ENCODE measurements around the gene SLC26A5. TPM values are rescaled to one million over a fixed set of nuclear protein-coding genes. Genes with fewer than 3 reads are reported as not detected.
"Not testable (repeated sequence)": the region's sequence is repeated elsewhere in the genome, so short reads cannot be mapped to it uniquely, and the experiment has no call there.

SLC26A5 gene
- total and polyA plus RNA-seq, 2 donors (not counting 1 experiment from before 2014, with no cell fraction given), result not detected

DNA sequence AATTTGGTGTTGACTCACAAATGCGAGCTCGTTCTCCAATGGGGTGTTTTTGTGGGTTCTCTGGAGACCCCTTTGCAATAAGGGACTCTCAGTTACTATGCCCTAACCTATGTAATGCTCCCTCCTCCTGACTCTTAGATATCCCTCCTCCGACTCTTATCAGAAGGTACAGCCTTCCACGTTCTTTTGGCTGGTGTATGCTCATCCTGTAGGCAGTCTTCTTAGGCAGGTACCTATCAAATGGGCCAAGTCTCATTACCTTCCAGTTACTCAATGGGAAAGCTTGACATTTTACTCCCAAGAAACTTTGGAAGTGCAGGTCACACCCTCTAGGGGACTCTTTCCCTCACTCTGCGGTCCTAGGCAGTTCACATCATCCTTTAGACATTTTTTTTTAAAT is 32.6 kb downstream of the SLC26A5 start:
- Histone ChIP-seq H3K4me3 (ENCODE audit: control extremely low read depth in 1 of 5, extremely low read depth in 1 of 5, insufficient read depth in 1 of 5, low read depth in 2 of 5, low read length in 4 of 5) (no peak overlapping the region), H3K27ac (ENCODE audit: low read length in 2 of 2) (no peak overlapping the region), H3K36me3 (replicated peaks in 1 of 2; ENCODE audit: control extremely low read depth in 1 of 2, control insufficient read depth in 1 of 2, extremely low read depth in 1 of 2, insufficient read depth in 2 of 2, low read length in 1 of 2) (no peaks in the 10 kb centered on the region), H3K4me1 (ENCODE audit: control insufficient read depth in 2 of 2, insufficient read depth in 2 of 2, low read length in 2 of 2) (no peaks in the 10 kb centered on the region), H3K9me3 (ENCODE audit: control extremely low read depth in 1 of 3, control insufficient read depth in 2 of 3, insufficient read depth in 1 of 3, low read length in 2 of 3) (no peaks in the 10 kb centered on the region), H4K20me1 (ENCODE audit: control insufficient read depth, insufficient read depth, low read length, poor library complexity, severe bottlenecking) (no peaks in the 10 kb centered on the region), H3K9ac (ENCODE audit: low read length) (no peak overlapping the region), H2AFZ (ENCODE audit: insufficient read depth, low read depth, low read length, poor library complexity, severe bottlenecking) (no peak overlapping the region), H3K4me2 (replicated peaks; ENCODE audit: low read depth, low read length, poor library complexity, severe bottlenecking) (no peak overlapping the region), H3K27me3 (replicated peaks in 1 of 4; ENCODE audit: control extremely low read depth in 1 of 4, control insufficient read depth in 3 of 4, insufficient read depth in 4 of 4, low read length in 3 of 4) (peaks cover 0 to 3% (median 0%) of the 10 kb centered on the region in 4 experiments), H3K79me2 (ENCODE audit: control insufficient read depth, insufficient read depth, low read length) (no peaks in the 10 kb centered on the region)
- ChIA-PET POLR2A (no interaction called here), CTCF (no interaction called here)
- no peak for TF ChIP-seq EZH2 (IDR thresholded peaks at IDR 0.05; ENCODE audit: borderline replicate concordance, insufficient read depth, low read depth, low read length, poor library complexity, severe bottlenecking)
- TF ChIP-seq, protein P1, sequence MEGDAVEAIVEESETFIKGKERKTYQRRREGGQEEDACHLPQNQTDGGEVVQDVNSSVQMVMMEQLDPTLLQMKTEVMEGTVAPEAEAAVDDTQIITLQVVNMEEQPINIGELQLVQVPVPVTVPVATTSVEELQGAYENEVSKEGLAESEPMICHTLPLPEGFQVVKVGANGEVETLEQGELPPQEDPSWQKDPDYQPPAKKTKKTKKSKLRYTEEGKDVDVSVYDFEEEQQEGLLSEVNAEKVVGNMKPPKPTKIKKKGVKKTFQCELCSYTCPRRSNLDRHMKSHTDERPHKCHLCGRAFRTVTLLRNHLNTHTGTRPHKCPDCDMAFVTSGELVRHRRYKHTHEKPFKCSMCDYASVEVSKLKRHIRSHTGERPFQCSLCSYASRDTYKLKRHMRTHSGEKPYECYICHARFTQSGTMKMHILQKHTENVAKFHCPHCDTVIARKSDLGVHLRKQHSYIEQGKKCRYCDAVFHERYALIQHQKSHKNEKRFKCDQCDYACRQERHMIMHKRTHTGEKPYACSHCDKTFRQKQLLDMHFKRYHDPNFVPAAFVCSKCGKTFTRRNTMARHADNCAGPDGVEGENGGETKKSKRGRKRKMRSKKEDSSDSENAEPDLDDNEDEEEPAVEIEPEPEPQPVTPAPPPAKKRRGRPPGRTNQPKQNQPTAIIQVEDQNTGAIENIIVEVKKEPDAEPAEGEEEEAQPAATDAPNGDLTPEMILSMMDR (IDR thresholded peaks at IDR 0.05), result no peak
- Mint-ChIP-seq H3K27ac (no peak overlapping the region), H3K9me3 (ENCODE audit: insufficient read depth) (no peaks in the 10 kb centered on the region), H3K4me3 (no peak overlapping the region), H3K4me1 (no peaks in the 10 kb centered on the region), H3K27me3 (peaks cover 47% of the 10 kb centered on the region)
- WGBS (ENCODE audit: insufficient coverage), result 83% methylated on average over 2 of the region's 5 CpGs
- intact Hi-C loops (cut with micrococcal nuclease), result no loop called here
- DNase-seq, result no peak
- no peak for ATAC-seq (ENCODE audit: low read depth)

DNA sequence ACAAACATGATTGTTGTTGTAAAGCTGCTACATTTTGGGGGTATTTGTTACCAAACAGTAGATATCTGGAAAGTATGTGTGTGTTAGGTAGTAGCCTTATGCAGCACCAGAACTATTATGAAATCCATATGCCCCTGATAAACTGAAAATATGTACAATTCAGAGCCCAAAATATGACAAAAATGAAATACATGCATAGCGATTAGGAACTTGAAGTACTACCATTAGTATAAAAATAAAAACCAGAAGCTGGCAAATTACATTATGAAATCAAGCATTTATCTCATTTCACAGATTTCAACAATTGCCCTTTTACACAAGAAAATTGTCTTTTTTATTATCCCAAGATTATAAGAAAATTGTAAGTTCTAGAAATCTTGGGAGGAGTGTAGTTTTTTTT is 33.9 kb downstream of the SLC26A5 start:
- no peaks in the 10 kb centered on the region for H3K27me3 ChIP-seq (replicated peaks in 1 of 4; ENCODE audit: control extremely low read depth in 1 of 4, control insufficient read depth in 3 of 4, insufficient read depth in 4 of 4, low read length in 3 of 4)
- no peaks in the 10 kb centered on the region for H3K36me3 ChIP-seq (replicated peaks in 1 of 2; ENCODE audit: control extremely low read depth in 1 of 2, control insufficient read depth in 1 of 2, extremely low read depth in 1 of 2, insufficient read depth in 2 of 2, low read length in 1 of 2)
- WGBS (ENCODE audit: insufficient coverage), result no CpG with 5 or more reads among the region's 1 CpG
- Mint-ChIP-seq H3K4me1 (no peaks in the 10 kb centered on the region), H3K4me3 (no peak overlapping the region), H3K9me3 (ENCODE audit: insufficient read depth) (no peaks in the 10 kb centered on the region), H3K27me3 (peaks cover 44% of the 10 kb centered on the region), H3K27ac (no peak overlapping the region)
- no peak overlapping the region for H3K27ac ChIP-seq (ENCODE audit: low read length in 2 of 2)
- intact Hi-C loops (cut with micrococcal nuclease), result no loop called here
- no peak overlapping the region for H3K9ac ChIP-seq (ENCODE audit: low read length)
- H2AFZ ChIP-seq (ENCODE audit: insufficient read depth, low read depth, low read length, poor library complexity, severe bottlenecking), result no peak overlapping the region
- no peaks in the 10 kb centered on the region for H4K20me1 ChIP-seq (ENCODE audit: control insufficient read depth, insufficient read depth, low read length, poor library complexity, severe bottlenecking)
- CTCF ChIA-PET, result no interaction called here
- no peak overlapping the region for H3K4me2 ChIP-seq (replicated peaks; ENCODE audit: low read depth, low read length, poor library complexity, severe bottlenecking)
- ATAC-seq (ENCODE audit: low read depth) (no peak), DNase-seq (no peak)
- H3K4me1 ChIP-seq (ENCODE audit: control insufficient read depth in 2 of 2, insufficient read depth in 2 of 2, low read length in 2 of 2), result no peaks in the 10 kb centered on the region
- no peak for TF ChIP-seq EZH2 (IDR thresholded peaks at IDR 0.05; ENCODE audit: borderline replicate concordance, insufficient read depth, low read depth, low read length, poor library complexity, severe bottlenecking)
- no peaks in the 10 kb centered on the region for H3K79me2 ChIP-seq (ENCODE audit: control insufficient read depth, insufficient read depth, low read length)
- POLR2A ChIA-PET, result no interaction called here
- H3K9me3 ChIP-seq (ENCODE audit: control extremely low read depth in 1 of 3, control insufficient read depth in 2 of 3, insufficient read depth in 1 of 3, low read length in 2 of 3), result no peaks in the 10 kb centered on the region
- H3K4me3 ChIP-seq (ENCODE audit: control extremely low read depth in 1 of 5, extremely low read depth in 1 of 5, insufficient read depth in 1 of 5, low read depth in 2 of 5, low read length in 4 of 5), result no peak overlapping the region

DNA sequence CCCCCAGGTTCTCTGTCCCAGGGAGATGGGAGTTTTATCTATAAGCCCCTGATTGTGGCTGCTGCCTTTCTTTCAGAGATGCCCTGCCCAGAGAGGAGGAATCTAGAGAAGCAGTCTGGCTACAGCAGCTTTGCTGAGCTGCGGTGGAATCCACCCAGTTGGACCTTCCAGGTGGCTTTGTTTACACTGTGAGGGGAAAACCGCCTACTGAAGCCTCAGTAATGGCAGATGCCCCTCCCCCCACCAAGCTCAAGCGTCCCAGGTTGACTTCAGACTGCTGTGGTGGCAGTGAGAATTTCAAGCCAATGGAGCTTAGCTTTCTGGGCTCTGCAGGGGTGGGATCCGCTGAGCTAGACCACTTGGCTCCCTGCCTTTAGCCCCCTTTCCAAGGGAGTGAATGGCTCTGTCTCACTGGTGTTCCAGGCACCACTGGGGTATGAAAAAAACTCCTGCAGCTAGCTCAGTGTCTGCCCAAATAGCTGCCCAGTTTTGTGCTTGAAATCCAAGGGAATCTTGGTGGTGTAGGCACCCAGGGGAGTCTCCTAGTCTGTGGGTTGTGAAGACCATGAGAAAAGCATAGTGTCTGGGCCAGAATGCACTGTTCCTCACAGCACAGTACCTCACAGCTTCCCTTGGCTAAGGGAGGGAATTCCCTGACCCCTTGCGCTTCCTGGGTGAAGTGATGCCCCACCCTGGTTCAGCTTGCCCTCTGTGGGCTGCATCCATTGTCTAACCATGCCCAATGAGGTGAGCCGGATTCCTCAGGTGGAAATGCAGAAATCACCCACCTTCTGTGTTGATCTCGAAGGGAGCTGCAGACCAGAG is 40.0 kb downstream of the SLC26A5 start:
- H3K27ac ChIP-seq (ENCODE audit: low read length in 2 of 2); H3K36me3 ChIP-seq (replicated peaks in 1 of 2; ENCODE audit: control extremely low read depth in 1 of 2, control insufficient read depth in 1 of 2, extremely low read depth in 1 of 2, insufficient read depth in 2 of 2, low read length in 1 of 2); H3K9ac ChIP-seq (ENCODE audit: low read length); H3K27ac Mint-ChIP-seq; H3K4me3 Mint-ChIP-seq; H4K20me1 ChIP-seq (ENCODE audit: control insufficient read depth, insufficient read depth, low read length, poor library complexity, severe bottlenecking); H3K9me3 Mint-ChIP-seq (ENCODE audit: insufficient read depth); H3K79me2 ChIP-seq (ENCODE audit: control insufficient read depth, insufficient read depth, low read length); H3K27me3 ChIP-seq (replicated peaks in 1 of 4; ENCODE audit: control extremely low read depth in 1 of 4, control insufficient read depth in 3 of 4, insufficient read depth in 4 of 4, low read length in 3 of 4); H2AFZ ChIP-seq (ENCODE audit: insufficient read depth, low read depth, low read length, poor library complexity, severe bottlenecking); H3K4me1 Mint-ChIP-seq; H3K9me3 ChIP-seq (ENCODE audit: control extremely low read depth in 1 of 3, control insufficient read depth in 2 of 3, insufficient read depth in 1 of 3, low read length in 2 of 3); H3K4me3 ChIP-seq (ENCODE audit: control extremely low read depth in 1 of 5, extremely low read depth in 1 of 5, insufficient read depth in 1 of 5, low read depth in 2 of 5, low read length in 4 of 5); DNase-seq; ATAC-seq (ENCODE audit: low read depth); intact Hi-C loops (cut with micrococcal nuclease); POLR2A ChIA-PET; H3K4me2 ChIP-seq (replicated peaks; ENCODE audit: low read depth, low read length, poor library complexity, severe bottlenecking); H3K4me1 ChIP-seq (ENCODE audit: control insufficient read depth in 2 of 2, insufficient read depth in 2 of 2, low read length in 2 of 2): not testable (repeated sequence)
- H3K27me3 Mint-ChIP-seq, result peaks cover 25% of the 10 kb centered on the region
- CTCF ChIA-PET, result interaction anchor here (1.2 kb wide), 1 partner anchor 109 kb away, joined by 3 read pairs; the partner anchor contains the start of gene PMPCB
- WGBS (ENCODE audit: insufficient coverage), result 83% methylated on average over 7 of the region's 7 CpGs

Data from B cell (primary cell).